ENCODE data around the gene OSBPL7. TPM values are rescaled to one million over a fixed set of nuclear protein-coding genes. Genes with fewer than 3 reads are reported as not detected.

The OSBPL7 gene
- total RNA-seq, 1 donor from 2014 or later: 5.6 TPM

DNA sequence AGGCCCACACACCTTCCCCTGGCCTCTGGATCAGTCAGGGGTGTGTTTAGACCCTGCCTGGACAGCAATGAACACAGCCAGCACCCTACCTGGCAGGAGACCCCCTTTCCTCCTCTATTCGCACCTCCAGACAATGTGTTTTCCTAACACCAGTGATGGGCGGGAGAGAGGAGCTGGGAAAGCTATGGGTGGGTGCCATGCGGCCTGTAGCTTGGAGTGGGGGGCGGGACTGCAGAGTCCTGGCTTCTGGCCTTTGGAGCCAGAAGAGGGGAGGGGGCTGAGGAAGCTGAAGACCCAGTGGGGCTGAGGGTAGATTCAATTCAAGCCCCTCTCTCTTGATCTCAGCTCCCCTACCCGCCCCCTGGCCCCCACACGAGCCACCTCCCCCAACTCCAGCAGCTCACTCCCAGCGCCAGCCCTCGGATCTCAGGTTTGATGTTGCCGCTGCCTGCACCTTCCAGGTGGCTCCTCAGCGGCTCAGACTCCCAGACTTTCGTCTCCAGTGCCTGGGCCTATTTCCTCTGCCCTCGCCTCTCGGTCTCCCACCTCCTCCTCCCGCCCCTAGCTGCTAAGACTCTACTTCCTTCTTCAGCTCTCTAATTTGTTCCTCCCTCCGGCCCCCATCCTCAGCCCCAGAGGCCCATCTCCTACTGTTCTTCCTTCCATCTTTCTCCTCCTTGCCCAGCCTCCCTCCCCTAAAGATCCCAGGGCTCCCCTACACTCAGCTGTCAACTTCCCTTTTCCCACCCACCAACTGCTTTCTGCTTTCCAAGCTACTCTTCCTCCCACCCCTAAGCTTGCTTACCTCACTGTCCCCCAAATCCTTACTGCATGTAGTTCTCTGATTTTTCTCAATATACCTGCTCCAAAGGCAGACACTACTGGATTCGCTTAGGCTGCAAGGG lies 36.2 kb upstream of the OSBPL7 start:
- intact Hi-C loops (cut with DNase I): no loop called here
- no peak for TF ChIP-seq POLR2A (IDR thresholded peaks at IDR 0.05)
- TF ChIP-seq, protein P1, sequence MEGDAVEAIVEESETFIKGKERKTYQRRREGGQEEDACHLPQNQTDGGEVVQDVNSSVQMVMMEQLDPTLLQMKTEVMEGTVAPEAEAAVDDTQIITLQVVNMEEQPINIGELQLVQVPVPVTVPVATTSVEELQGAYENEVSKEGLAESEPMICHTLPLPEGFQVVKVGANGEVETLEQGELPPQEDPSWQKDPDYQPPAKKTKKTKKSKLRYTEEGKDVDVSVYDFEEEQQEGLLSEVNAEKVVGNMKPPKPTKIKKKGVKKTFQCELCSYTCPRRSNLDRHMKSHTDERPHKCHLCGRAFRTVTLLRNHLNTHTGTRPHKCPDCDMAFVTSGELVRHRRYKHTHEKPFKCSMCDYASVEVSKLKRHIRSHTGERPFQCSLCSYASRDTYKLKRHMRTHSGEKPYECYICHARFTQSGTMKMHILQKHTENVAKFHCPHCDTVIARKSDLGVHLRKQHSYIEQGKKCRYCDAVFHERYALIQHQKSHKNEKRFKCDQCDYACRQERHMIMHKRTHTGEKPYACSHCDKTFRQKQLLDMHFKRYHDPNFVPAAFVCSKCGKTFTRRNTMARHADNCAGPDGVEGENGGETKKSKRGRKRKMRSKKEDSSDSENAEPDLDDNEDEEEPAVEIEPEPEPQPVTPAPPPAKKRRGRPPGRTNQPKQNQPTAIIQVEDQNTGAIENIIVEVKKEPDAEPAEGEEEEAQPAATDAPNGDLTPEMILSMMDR (IDR thresholded peaks at IDR 0.05): no peak
- no peak for TF ChIP-seq POLR2AphosphoS5 (IDR thresholded peaks at IDR 0.05; ENCODE audit: insufficient read depth in 1 of 2, low read depth in 1 of 2)
- no peak for DNase-seq (ENCODE audit: extremely low spot score in 2 of 2)
- H3K27me3 ChIP-seq: no peaks in the 10 kb centered on the region
- peaks cover 3% of the 10 kb centered on the region for H3K4me1 ChIP-seq
- no peaks in the 10 kb centered on the region for H3K9me3 ChIP-seq
- H3K36me3 ChIP-seq: no peaks in the 10 kb centered on the region
- no peak overlapping the region for H3K4me3 ChIP-seq
- H3K27ac ChIP-seq: no peak overlapping the region

DNA sequence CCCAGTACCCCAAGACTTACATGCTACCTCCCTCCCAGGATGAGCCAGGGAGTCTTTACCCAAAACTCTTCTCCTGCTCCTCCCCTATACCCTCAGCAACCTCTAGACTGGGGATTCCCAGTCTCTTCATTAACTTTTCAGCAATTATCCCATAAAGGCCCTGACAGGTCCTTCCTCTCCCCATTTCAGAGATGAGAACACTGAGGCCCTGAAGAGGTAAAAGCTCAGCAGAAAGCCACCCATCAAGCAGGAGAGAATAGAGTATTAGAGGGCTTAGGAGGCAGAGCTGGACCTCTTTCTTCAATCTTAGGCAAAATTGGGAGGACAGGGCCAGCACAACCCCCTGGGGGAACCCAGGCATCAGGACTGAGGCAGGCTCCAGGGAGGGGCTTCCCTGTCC lies 35.2 kb upstream of the OSBPL7 start:
- TF ChIP-seq, protein P1 (IDR thresholded peaks at IDR 0.05): no peak
- TF ChIP-seq POLR2A (IDR thresholded peaks at IDR 0.05) (no peak), POLR2AphosphoS5 (IDR thresholded peaks at IDR 0.05; ENCODE audit: insufficient read depth in 1 of 2, low read depth in 1 of 2) (no peak)
- DNase-seq (ENCODE audit: extremely low spot score in 2 of 2): no peak
- no peak overlapping the region for H3K4me3 ChIP-seq
- H3K27ac ChIP-seq: no peak overlapping the region
- no peaks in the 10 kb centered on the region for H3K27me3 ChIP-seq
- H3K4me1 ChIP-seq: peaks cover 4% of the 10 kb centered on the region
- H3K9me3 ChIP-seq: no peaks in the 10 kb centered on the region
- H3K36me3 ChIP-seq: no peaks in the 10 kb centered on the region
- intact Hi-C loops (cut with DNase I): no loop called here

DNA sequence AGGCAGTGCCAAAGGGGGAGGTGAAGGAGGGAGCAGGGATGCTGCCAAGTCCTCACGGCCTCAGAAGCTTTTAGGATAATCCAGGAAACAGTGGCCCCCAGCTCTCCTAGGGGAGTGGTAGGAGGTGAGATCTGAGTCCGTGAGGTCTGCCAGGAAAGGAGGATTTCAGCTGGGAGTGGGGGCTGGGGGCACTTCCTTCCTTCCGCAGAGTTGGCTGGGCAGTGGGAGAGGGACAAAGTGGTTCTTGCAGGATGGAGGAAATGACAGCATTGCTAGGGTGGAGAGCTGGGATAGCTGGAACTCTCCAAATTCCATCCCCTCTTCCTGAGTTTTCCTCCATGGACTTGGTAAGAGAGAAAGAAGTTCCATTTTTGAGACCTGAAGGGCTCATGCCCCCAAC lies 34.1 kb upstream of the OSBPL7 start:
- no peak for DNase-seq (ENCODE audit: extremely low spot score in 2 of 2)
- Histone ChIP-seq H3K27ac (no peak overlapping the region), H3K36me3 (no peaks in the 10 kb centered on the region), H3K4me3 (no peak overlapping the region), H3K4me1 (peaks cover 14% of the 10 kb centered on the region), H3K27me3 (no peaks in the 10 kb centered on the region), H3K9me3 (no peaks in the 10 kb centered on the region)
- TF ChIP-seq POLR2A (IDR thresholded peaks at IDR 0.05): no peak
- TF ChIP-seq, protein P1 (IDR thresholded peaks at IDR 0.05): no peak
- no peak for TF ChIP-seq POLR2AphosphoS5 (IDR thresholded peaks at IDR 0.05; ENCODE audit: insufficient read depth in 1 of 2, low read depth in 1 of 2)
- intact Hi-C loops (cut with DNase I): no loop called here

DNA sequence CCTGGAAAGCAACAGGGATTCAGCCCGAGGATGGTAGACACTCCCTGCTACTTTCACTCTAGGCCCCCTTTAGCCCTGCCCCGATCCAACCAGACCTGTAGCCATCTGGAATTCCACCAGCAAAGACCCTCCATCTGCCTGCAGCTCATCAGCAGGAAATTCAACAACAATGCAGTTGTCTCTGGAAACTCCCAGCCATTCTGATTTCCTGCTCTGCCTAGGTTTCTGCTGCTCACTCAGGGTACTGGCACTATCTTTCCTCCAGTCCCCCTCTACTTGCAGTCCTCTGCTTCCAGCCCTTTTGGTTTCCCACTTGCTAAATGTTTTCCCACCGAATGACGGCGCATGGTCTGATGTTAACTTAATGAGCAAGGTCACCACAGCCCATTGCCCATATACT lies 32.0 kb upstream of the OSBPL7 start:
- H3K4me1 ChIP-seq: peaks cover 14% of the 10 kb centered on the region
- no peaks in the 10 kb centered on the region for H3K27me3 ChIP-seq
- TF ChIP-seq POLR2AphosphoS5 (IDR thresholded peaks at IDR 0.05; ENCODE audit: insufficient read depth in 1 of 2, low read depth in 1 of 2) (no peak), POLR2A (IDR thresholded peaks at IDR 0.05) (no peak)
- TF ChIP-seq, protein P1 (IDR thresholded peaks at IDR 0.05): no peak
- intact Hi-C loops (cut with DNase I): no loop called here
- H3K4me3 ChIP-seq: no peak overlapping the region
- H3K9me3 ChIP-seq: no peaks in the 10 kb centered on the region
- no peak for DNase-seq (ENCODE audit: extremely low spot score in 2 of 2)
- H3K36me3 ChIP-seq: no peaks in the 10 kb centered on the region
- no peak overlapping the region for H3K27ac ChIP-seq
